A549 (cell line): ENCODE data around the gene AKR1A1.

Experiments used
- CBX8 ChIP-seq: fragments of 200-600 bp; sonication (generic); IDR thresholded peaks from 2 replicates; pipeline ENCODE4 v1.6.1; 2016
- EP300 ChIP-seq, 2 experiments: fragments of >200 bp; sonication (Bioruptor Twin); formaldehyde crosslinking; IDR thresholded peaks; 2 replicates in 1 of 2; 3 replicates in 1 of 2; pipeline ENCODE4 v1.6.1; 2016 to 2017
- HDAC2 ChIP-seq: fragments of 200-600 bp; sonication (generic); IDR thresholded peaks from 2 replicates; pipeline ENCODE4 v1.6.1; 2016
- JUN ChIP-seq, 2 experiments: fragments of >200 bp; sonication (Bioruptor Twin); formaldehyde crosslinking; IDR thresholded peaks; 2 replicates in 1 of 2; 3 replicates in 1 of 2; pipeline ENCODE4 v1.6.1; 2016 to 2017
- NFE2L2 ChIP-seq: fragments of 150-350 bp; conservative IDR thresholded peaks from 2 replicates; pipeline ENCODE4 v1.6.1; 2014; ENCODE audit warnings: low read length
- POLR2A ChIP-seq: IDR thresholded peaks from 2 replicates; pipeline ENCODE4 v1.6.1; 2012; ENCODE audit warnings: mild to moderate bottlenecking, low read length
- RFX5 ChIP-seq: fragments of 450-650 bp; IDR thresholded peaks from 2 replicates; pipeline ENCODE4 v1.7.1; 2014; ENCODE audit warnings: antibody characterized with exemption, mild to moderate bottlenecking, moderate library complexity
- RNF2 ChIP-seq: fragments of 200-600 bp; sonication (generic); IDR thresholded peaks from 2 replicates; pipeline ENCODE4 v1.6.1; 2016; ENCODE audit warnings: low read depth, mild to moderate bottlenecking, antibody characterized with exemption, moderate library complexity, borderline replicate concordance
- ZFP36 ChIP-seq: fragments of 450-650 bp; IDR thresholded peaks from 2 replicates; pipeline ENCODE4 v1.6.1; 2014; ENCODE audit warnings: borderline replicate concordance; ENCODE audit not compliant: partially characterized antibody
- TF ChIP-seq, protein P1 (sequence below): fragments of >200 bp; sonication (Bioruptor Twin); formaldehyde crosslinking; IDR thresholded peaks from 3 replicates; pipeline ENCODE4 v1.5.1; 2016
- TF ChIP-seq, protein P2 (sequence below): IDR thresholded peaks from 2 replicates; pipeline ENCODE4 v1.6.1; 2012

DNA sequence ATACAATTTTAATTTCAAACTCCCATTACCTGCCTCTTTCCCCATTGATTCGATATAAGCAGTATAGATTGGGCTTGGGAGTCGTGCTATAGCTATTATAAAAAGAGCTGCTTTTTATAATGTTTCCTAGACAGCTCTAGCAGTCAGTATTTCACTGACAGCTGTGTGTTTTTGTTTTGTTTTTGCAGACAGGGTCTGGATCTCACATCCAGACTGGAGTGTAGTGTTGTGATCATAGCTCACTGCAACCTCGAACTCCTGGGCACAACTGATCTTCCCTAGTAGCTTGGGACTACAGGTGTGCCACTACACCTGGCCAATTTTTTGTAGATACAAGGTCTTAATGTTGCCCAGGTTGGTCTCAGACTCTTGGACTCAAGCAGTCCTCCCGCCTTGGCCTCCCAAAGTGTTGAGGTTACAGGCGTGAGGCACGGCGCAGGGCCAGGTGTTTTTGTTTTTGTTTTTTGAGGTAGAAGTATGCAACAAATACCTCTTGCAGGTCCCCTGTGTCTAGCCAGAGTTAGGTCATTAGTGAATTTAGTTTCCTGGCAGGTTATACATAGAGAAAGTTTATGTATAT, 35.0 kb downstream of the AKR1A1 start:
- TF ChIP-seq, protein P1, sequence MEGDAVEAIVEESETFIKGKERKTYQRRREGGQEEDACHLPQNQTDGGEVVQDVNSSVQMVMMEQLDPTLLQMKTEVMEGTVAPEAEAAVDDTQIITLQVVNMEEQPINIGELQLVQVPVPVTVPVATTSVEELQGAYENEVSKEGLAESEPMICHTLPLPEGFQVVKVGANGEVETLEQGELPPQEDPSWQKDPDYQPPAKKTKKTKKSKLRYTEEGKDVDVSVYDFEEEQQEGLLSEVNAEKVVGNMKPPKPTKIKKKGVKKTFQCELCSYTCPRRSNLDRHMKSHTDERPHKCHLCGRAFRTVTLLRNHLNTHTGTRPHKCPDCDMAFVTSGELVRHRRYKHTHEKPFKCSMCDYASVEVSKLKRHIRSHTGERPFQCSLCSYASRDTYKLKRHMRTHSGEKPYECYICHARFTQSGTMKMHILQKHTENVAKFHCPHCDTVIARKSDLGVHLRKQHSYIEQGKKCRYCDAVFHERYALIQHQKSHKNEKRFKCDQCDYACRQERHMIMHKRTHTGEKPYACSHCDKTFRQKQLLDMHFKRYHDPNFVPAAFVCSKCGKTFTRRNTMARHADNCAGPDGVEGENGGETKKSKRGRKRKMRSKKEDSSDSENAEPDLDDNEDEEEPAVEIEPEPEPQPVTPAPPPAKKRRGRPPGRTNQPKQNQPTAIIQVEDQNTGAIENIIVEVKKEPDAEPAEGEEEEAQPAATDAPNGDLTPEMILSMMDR, result no peak
- TF ChIP-seq CBX8 (no peak), RFX5 (no peak), RNF2 (no peak), ZFP36 (no peak), EP300 (IDR thresholded peaks at IDR 0.05) (no peak), JUN (IDR thresholded peaks at IDR 0.05) (no peak), NFE2L2 (no peak), POLR2A (no peak), HDAC2 (no peak)
- TF ChIP-seq, protein P2, sequence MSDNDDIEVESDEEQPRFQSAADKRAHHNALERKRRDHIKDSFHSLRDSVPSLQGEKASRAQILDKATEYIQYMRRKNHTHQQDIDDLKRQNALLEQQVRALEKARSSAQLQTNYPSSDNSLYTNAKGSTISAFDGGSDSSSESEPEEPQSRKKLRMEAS, result no peak
